ENCODE measurements around the gene CCR7.

The CCR7 gene

GRCh38 chr17:40564195-40564882 is 933 bp downstream of the CCR7 start:
- Mint-ChIP-seq H3K27ac (ENCODE audit: low read depth) (peak overlapping the region; percentile 96), H3K4me3 (peak overlapping the region; percentile 82), H3K9me3 (no peaks in the 10 kb centered on the region), H3K4me1 (peaks cover 75% of the 10 kb centered on the region), H3K36me3 (ENCODE audit: insufficient read depth) (peaks cover 63% of the 10 kb centered on the region), H3K27me3 (no peaks in the 10 kb centered on the region)
- ATAC-seq (replicated peaks; ENCODE audit: extremely low read depth, poor library complexity, severe bottlenecking): no peak
- peak; percentile 51 for DNase-seq (ENCODE audit: low spot score in 2 of 2)

GRCh38 chr17:40563220-40564052 is 1.8 kb downstream of the CCR7 start:
- Mint-ChIP-seq H3K36me3 (ENCODE audit: insufficient read depth) (peaks cover 67% of the 10 kb centered on the region), H3K27ac (ENCODE audit: low read depth) (peak overlapping the region; percentile 96), H3K4me1 (peaks cover 70% of the 10 kb centered on the region), H3K4me3 (peak overlapping the region; percentile 82), H3K9me3 (no peaks in the 10 kb centered on the region), H3K27me3 (no peaks in the 10 kb centered on the region)
- no peak for ATAC-seq (replicated peaks; ENCODE audit: extremely low read depth, poor library complexity, severe bottlenecking)
- DNase-seq (ENCODE audit: low spot score in 2 of 2): peak in 1 of 2 donors; percentile 15

GRCh38 chr17:40562838-40563219 is 2.4 kb downstream of the CCR7 start:
- peak overlapping the region; percentile 96 for H3K27ac Mint-ChIP-seq (ENCODE audit: low read depth)
- H3K4me3 Mint-ChIP-seq: peak overlapping the region; percentile 82
- H3K27me3 Mint-ChIP-seq: no peaks in the 10 kb centered on the region
- H3K9me3 Mint-ChIP-seq: no peaks in the 10 kb centered on the region
- DNase-seq (ENCODE audit: low spot score in 2 of 2): no peak
- H3K36me3 Mint-ChIP-seq (ENCODE audit: insufficient read depth): peaks cover 70% of the 10 kb centered on the region
- no peak for ATAC-seq (replicated peaks; ENCODE audit: extremely low read depth, poor library complexity, severe bottlenecking)
- H3K4me1 Mint-ChIP-seq: peaks cover 70% of the 10 kb centered on the region

- peaks cover 70% of the 10 kb centered on the region for H3K4me1 Mint-ChIP-seq
- DNase-seq (ENCODE audit: low spot score in 2 of 2) (peak; percentile 47 to 71), ATAC-seq (replicated peaks; ENCODE audit: extremely low read depth, poor library complexity, severe bottlenecking) (peak; percentile 57)
- H3K27ac Mint-ChIP-seq (ENCODE audit: low read depth): peak overlapping the region; percentile 96
- H3K27me3 Mint-ChIP-seq: no peaks in the 10 kb centered on the region
- no peaks in the 10 kb centered on the region for H3K9me3 Mint-ChIP-seq
- peaks cover 74% of the 10 kb centered on the region for H3K36me3 Mint-ChIP-seq (ENCODE audit: insufficient read depth)
- H3K4me3 Mint-ChIP-seq: peak overlapping the region; percentile 82
These were observed 3.2 kb downstream of the CCR7 start for GRCh38 chr17:40561871-40562611.

GRCh38 chr17:40561294-40561870 is 3.9 kb downstream of the CCR7 start:
- DNase-seq (ENCODE audit: low spot score in 2 of 2) (no peak), ATAC-seq (replicated peaks; ENCODE audit: extremely low read depth, poor library complexity, severe bottlenecking) (no peak)
- Mint-ChIP-seq H3K4me3 (peak overlapping the region; percentile 82), H3K9me3 (no peaks in the 10 kb centered on the region), H3K27me3 (no peaks in the 10 kb centered on the region), H3K4me1 (peaks cover 68% of the 10 kb centered on the region), H3K27ac (ENCODE audit: low read depth) (peak overlapping the region; percentile 96), H3K36me3 (ENCODE audit: insufficient read depth) (peaks cover 75% of the 10 kb centered on the region)

GRCh38 chr17:40560592-40561293 is 4.5 kb downstream of the CCR7 start:
- Mint-ChIP-seq H3K27me3 (no peaks in the 10 kb centered on the region), H3K27ac (ENCODE audit: low read depth) (peak overlapping the region; percentile 96), H3K9me3 (no peaks in the 10 kb centered on the region), H3K4me3 (peak overlapping the region; percentile 82), H3K4me1 (peaks cover 62% of the 10 kb centered on the region), H3K36me3 (ENCODE audit: insufficient read depth) (peaks cover 76% of the 10 kb centered on the region)
- ATAC-seq (replicated peaks; ENCODE audit: extremely low read depth, poor library complexity, severe bottlenecking) (peak; percentile 59), DNase-seq (ENCODE audit: low spot score in 2 of 2) (peak; percentile 59 to 79)

- peak overlapping the region; percentile 82 for H3K4me3 Mint-ChIP-seq
- H3K4me1 Mint-ChIP-seq: peaks cover 61% of the 10 kb centered on the region
- H3K36me3 Mint-ChIP-seq (ENCODE audit: insufficient read depth): peaks cover 76% of the 10 kb centered on the region
- peak; percentile 77 to 83 for DNase-seq (ENCODE audit: low spot score in 2 of 2)
- H3K27ac Mint-ChIP-seq (ENCODE audit: low read depth): peak overlapping the region; percentile 96
- no peaks in the 10 kb centered on the region for H3K27me3 Mint-ChIP-seq
- H3K9me3 Mint-ChIP-seq: no peaks in the 10 kb centered on the region
- ATAC-seq (replicated peaks; ENCODE audit: extremely low read depth, poor library complexity, severe bottlenecking): peak; percentile 27
These were observed 5.2 kb downstream of the CCR7 start for GRCh38 chr17:40559954-40560591.

- Mint-ChIP-seq H3K4me1 (peaks cover 62% of the 10 kb centered on the region), H3K9me3 (no peaks in the 10 kb centered on the region), H3K36me3 (ENCODE audit: insufficient read depth) (peaks cover 75% of the 10 kb centered on the region), H3K4me3 (peak overlapping the region; percentile 82), H3K27me3 (no peaks in the 10 kb centered on the region), H3K27ac (ENCODE audit: low read depth) (peak overlapping the region; percentile 96)
- no peak for DNase-seq (ENCODE audit: low spot score in 2 of 2)
- ATAC-seq (replicated peaks; ENCODE audit: extremely low read depth, poor library complexity, severe bottlenecking): no peak
These were observed 5.7 kb downstream of the CCR7 start for GRCh38 chr17:40559564-40559916.

GRCh38 chr17:40558890-40559563 is 6.2 kb downstream of the CCR7 start:
- peaks cover 73% of the 10 kb centered on the region for H3K36me3 Mint-ChIP-seq (ENCODE audit: insufficient read depth)
- H3K4me1 Mint-ChIP-seq: peaks cover 62% of the 10 kb centered on the region
- no peak for DNase-seq (ENCODE audit: low spot score in 2 of 2)
- H3K27ac Mint-ChIP-seq (ENCODE audit: low read depth): peak overlapping the region; percentile 96
- no peaks in the 10 kb centered on the region for H3K27me3 Mint-ChIP-seq
- ATAC-seq (replicated peaks; ENCODE audit: extremely low read depth, poor library complexity, severe bottlenecking): no peak
- H3K9me3 Mint-ChIP-seq: no peaks in the 10 kb centered on the region
- peak overlapping the region; percentile 82 for H3K4me3 Mint-ChIP-seq

GRCh38 chr17:40558300-40558889 is 6.9 kb downstream of the CCR7 start:
- H3K4me3 Mint-ChIP-seq: no peak overlapping the region
- H3K36me3 Mint-ChIP-seq (ENCODE audit: insufficient read depth): peaks cover 72% of the 10 kb centered on the region
- peaks cover 62% of the 10 kb centered on the region for H3K4me1 Mint-ChIP-seq
- no peak for ATAC-seq (replicated peaks; ENCODE audit: extremely low read depth, poor library complexity, severe bottlenecking)
- no peaks in the 10 kb centered on the region for H3K27me3 Mint-ChIP-seq
- no peak for DNase-seq (ENCODE audit: low spot score in 2 of 2)
- no peaks in the 10 kb centered on the region for H3K9me3 Mint-ChIP-seq
- no peak overlapping the region for H3K27ac Mint-ChIP-seq (ENCODE audit: low read depth)

All from central memory CD8-positive, alpha-beta T cell (primary cell).